Endothelial cell of umbilical vein (primary cell): ENCODE results near the gene RSPO3.

Experiments
- CTCF ChIP-seq, 2 donors: IDR thresholded peaks; 1 replicate in 1 of 2; 2 replicates in 1 of 2; pipeline ENCODE4 v1.5.1; 2011; ENCODE audit warnings: low read length in 2 of 2, mild to moderate bottlenecking in 2 of 2, moderate library complexity in 2 of 2, control low read depth in 1 of 2, inconsistent platforms in 1 of 2, low read depth in 1 of 2; ENCODE audit not compliant: insufficient read depth in 1 of 2; ENCODE audit errors: extremely low read depth in 1 of 2
- EZH2 ChIP-seq: IDR thresholded peaks from 2 replicates; pipeline ENCODE4 v1.6.1; 2012; ENCODE audit warnings: borderline replicate concordance, low read depth, mild to moderate bottlenecking, moderate library complexity, low read length, inconsistent platforms; ENCODE audit not compliant: severe bottlenecking
- GATA2 ChIP-seq: IDR thresholded peaks from 2 replicates; pipeline ENCODE4 v1.7.0; 2011; ENCODE audit warnings: low read depth, mild to moderate bottlenecking, moderate library complexity, mixed read lengths, low read length; ENCODE audit not compliant: insufficient read length, insufficient read depth
- JUN ChIP-seq: IDR thresholded peaks from 2 replicates; pipeline ENCODE4 v1.6.1; 2011; ENCODE audit warnings: borderline replicate concordance, low read depth; ENCODE audit not compliant: insufficient read length, insufficient read depth
- MAX ChIP-seq: IDR thresholded peaks from 2 replicates; pipeline ENCODE4 v1.6.1; 2011; ENCODE audit not compliant: insufficient read depth, insufficient read length
- POLR2A ChIP-seq: IDR thresholded peaks from 2 replicates; pipeline ENCODE4 v1.6.1; 2012; ENCODE audit warnings: low read depth, mild to moderate bottlenecking, control low read depth, low read length
- POLR2AphosphoS5 ChIP-seq: IDR thresholded peaks from 2 replicates; pipeline ENCODE4 v1.6.1; 2012; ENCODE audit warnings: low read depth, mild to moderate bottlenecking, control low read depth, low read length, moderate library complexity; ENCODE audit not compliant: insufficient read depth

GRCh38 chr6:127076466-127076865 is 42.0 kb upstream of the RSPO3 start:
- TF ChIP-seq CTCF (IDR thresholded peaks at IDR 0.05; ENCODE audit: extremely low read depth in 1 of 2, insufficient read depth in 1 of 2, low read depth in 1 of 2, low read length in 2 of 2): no peak
- no peak for TF ChIP-seq EZH2
- TF ChIP-seq POLR2AphosphoS5: no peak
- no peak for TF ChIP-seq MAX
- TF ChIP-seq POLR2A: no peak
- TF ChIP-seq GATA2: no peak
- no peak for TF ChIP-seq JUN
